Gastrocnemius medialis (tissue), 4 donors: Measurements from ENCODE around the gene RASAL2. TPM values are rescaled to one million over a fixed set of nuclear protein-coding genes. Genes with fewer than 3 reads are reported as not detected.

ENCODE experiments used
- ATAC-seq, 2 donors: fragments of 150-250 bp; one replicate each; pipeline ENCODE4 v1.9.1; 2016
- DNase-seq, 2 donors: peaks; one replicate each; pipeline ENCODE4 v3.0.0-alpha.2; 2019
- H3K27ac ChIP-seq, 4 donors: fragments of 200-600 bp; sonication (generic); 1 replicate in 1 of 4; 2 replicates in 3 of 4; pipeline ENCODE4 v1.5.1; 2016 to 2018; ENCODE audit warnings: mild to moderate bottlenecking in 2 of 4, moderate library complexity in 1 of 4
- H3K27me3 ChIP-seq, 3 donors: fragments of 200-600 bp; sonication (generic) in 2 of 3; 1 replicate in 1 of 3; 2 replicates in 2 of 3; pipeline versions ENCODE4 v1.5.1 to v1.6.0; 2016 to 2019; ENCODE audit warnings: mild to moderate bottlenecking in 1 of 3, moderate library complexity in 1 of 3
- H3K36me3 ChIP-seq, 2 donors: fragments of 200-600 bp; sonication (generic) in 1 of 2; one replicate each; pipeline ENCODE4 v1.5.1; 2017 to 2018
- H3K4me1 ChIP-seq, 2 donors: fragments of 200-600 bp; sonication (generic) in 1 of 2; one replicate each; pipeline ENCODE4 v1.5.1; 2016 to 2017; ENCODE audit warnings: mild to moderate bottlenecking in 2 of 2
- H3K4me3 ChIP-seq, 4 donors: fragments of 200-600 bp; sonication (generic) in 3 of 4; 1 replicate in 1 of 4; 2 replicates in 3 of 4; pipeline ENCODE4 v1.5.1; 2016 to 2019; ENCODE audit warnings: mild to moderate bottlenecking in 2 of 4
- H3K9me3 ChIP-seq, 3 donors: fragments of 200-600 bp; sonication (generic) in 2 of 3; 1 replicate in 1 of 3; 2 replicates in 2 of 3; pipeline ENCODE4 v1.5.1; 2016 to 2019
- CTCF ChIP-seq, 5 experiments: fragments of 450-650 bp in 3 of 5; fragments of 200-600 bp in 2 of 5; sonication (generic) in 2 of 5; IDR thresholded peaks in 4 of 5; conservative IDR thresholded peaks in 1 of 5; 1 replicate in 4 of 5; 2 replicates in 1 of 5; pipeline ENCODE4 v1.5.1; 2016 to 2019; ENCODE audit warnings: antibody characterized with exemption in 5 of 5, mild to moderate bottlenecking in 3 of 5, moderate library complexity in 3 of 5
- POLR2A ChIP-seq, 2 donors: fragments of 450-650 bp; IDR thresholded peaks; one replicate each; pipeline ENCODE4 v1.6.1; 2017; ENCODE audit warnings: antibody characterized with exemption in 2 of 2, mild to moderate bottlenecking in 2 of 2, moderate library complexity in 2 of 2
- in situ Hi-C, 4 donors: fragments of 200-750 bp; cut with MboI; loops; one replicate each; pipeline versions ENCODE4 v1.15.0 to v1.8.0; 2017; ENCODE audit warnings: low sequenced_read_pairs in 4 of 4
- intact Hi-C: fragments of 100-400 bp; cut with DNase I; formaldehyde crosslinking; loops from one replicate; pipeline ENCODE4 v1.15.1; 2023; ENCODE audit warnings: low total_unique reads
- total RNA-seq, 4 donors: library from RNA; depleted of rRNA; stranded (reverse); fragments of >200 nt; gene quantifications; one replicate each; pipeline versions ENCODE4 v1.1.0 to v1.2.3, GENCODE V29; 2016

Gene RASAL2
- total RNA-seq, 4 donors from 2014 or later, result 7.6 to 13.4 (median 8.8) TPM

GRCh38 chr1:178209935-178210334, 116.0 kb downstream of the RASAL2 start:
- TF ChIP-seq POLR2A (IDR thresholded peaks at IDR 0.05), result no peak
- no peak for TF ChIP-seq CTCF (IDR thresholded peaks at IDR 0.05 in 4 of 5, conservative IDR thresholded peaks at IDR 0.05 in 1 of 5)
- H3K27ac ChIP-seq, result no peak overlapping the region
- no peaks in the 10 kb centered on the region for H3K27me3 ChIP-seq
- ATAC-seq (no peak), DNase-seq (no peak)
- in situ Hi-C loops (no loop called here), intact Hi-C loops (no loop called here)
- H3K4me3 ChIP-seq, result no peak overlapping the region
- no peaks in the 10 kb centered on the region for H3K9me3 ChIP-seq
- H3K4me1 ChIP-seq, result no peaks in the 10 kb centered on the region
- H3K36me3 ChIP-seq, result no peaks in the 10 kb centered on the region

- TF ChIP-seq CTCF (IDR thresholded peaks at IDR 0.05 in 4 of 5, conservative IDR thresholded peaks at IDR 0.05 in 1 of 5) (no peak), POLR2A (IDR thresholded peaks at IDR 0.05) (no peak)
- Histone ChIP-seq H3K9me3 (no peaks in the 10 kb centered on the region), H3K27ac (no peak overlapping the region), H3K27me3 (no peaks in the 10 kb centered on the region), H3K36me3 (no peaks in the 10 kb centered on the region), H3K4me1 (no peaks in the 10 kb centered on the region), H3K4me3 (no peak overlapping the region)
- intact Hi-C loops, result no loop called here
- no peak for DNase-seq
- no peak for ATAC-seq
- in situ Hi-C loops, result no loop called here
Observed at GRCh38 chr1:178218550-178218949, 124.6 kb downstream of the RASAL2 start.

GRCh38 chr1:178220094-178220493, 126.2 kb downstream of the RASAL2 start:
- H3K27ac ChIP-seq, result no peak overlapping the region
- no peaks in the 10 kb centered on the region for H3K27me3 ChIP-seq
- intact Hi-C loops, result no loop called here
- no peaks in the 10 kb centered on the region for H3K9me3 ChIP-seq
- DNase-seq (no peak), ATAC-seq (no peak)
- H3K4me1 ChIP-seq, result no peaks in the 10 kb centered on the region
- TF ChIP-seq CTCF (IDR thresholded peaks at IDR 0.05 in 4 of 5, conservative IDR thresholded peaks at IDR 0.05 in 1 of 5) (no peak), POLR2A (IDR thresholded peaks at IDR 0.05) (no peak)
- in situ Hi-C loops, result no loop called here
- H3K36me3 ChIP-seq, result no peaks in the 10 kb centered on the region
- H3K4me3 ChIP-seq, result no peak overlapping the region

GRCh38 chr1:178223289-178223688, 129.4 kb downstream of the RASAL2 start:
- Histone ChIP-seq H3K27me3 (no peaks in the 10 kb centered on the region), H3K36me3 (no peaks in the 10 kb centered on the region), H3K4me1 (no peaks in the 10 kb centered on the region), H3K4me3 (no peak overlapping the region), H3K9me3 (no peaks in the 10 kb centered on the region), H3K27ac (no peak overlapping the region)
- intact Hi-C loops (no loop called here), in situ Hi-C loops (no loop called here)
- TF ChIP-seq POLR2A (IDR thresholded peaks at IDR 0.05) (no peak), CTCF (IDR thresholded peaks at IDR 0.05 in 4 of 5, conservative IDR thresholded peaks at IDR 0.05 in 1 of 5) (no peak)
- DNase-seq (no peak), ATAC-seq (no peak)

- Histone ChIP-seq H3K9me3 (no peaks in the 10 kb centered on the region), H3K36me3 (no peaks in the 10 kb centered on the region), H3K4me3 (no peak overlapping the region), H3K27me3 (no peaks in the 10 kb centered on the region), H3K27ac (no peak overlapping the region), H3K4me1 (no peaks in the 10 kb centered on the region)
- in situ Hi-C loops (no loop called here), intact Hi-C loops (no loop called here)
- no peak for TF ChIP-seq POLR2A (IDR thresholded peaks at IDR 0.05)
- no peak for TF ChIP-seq CTCF (IDR thresholded peaks at IDR 0.05 in 4 of 5, conservative IDR thresholded peaks at IDR 0.05 in 1 of 5)
- no peak for ATAC-seq
- DNase-seq, result no peak
Observed at GRCh38 chr1:178224358-178224757, 130.5 kb downstream of the RASAL2 start.
